GM18873 (cell line): ENCODE data around the gene THRB.

ENCODE experiments used
- ATAC-seq: cut with Tn5 transposase; IDR thresholded peaks from one replicate; pipeline ENCODE4 v1.9.1; 2021; ENCODE audit warnings: mild to moderate bottlenecking, moderate library complexity, moderate number of reproducible peaks; ENCODE audit not compliant: unreplicated experiment, low FRiP score

Gene THRB

DNA sequence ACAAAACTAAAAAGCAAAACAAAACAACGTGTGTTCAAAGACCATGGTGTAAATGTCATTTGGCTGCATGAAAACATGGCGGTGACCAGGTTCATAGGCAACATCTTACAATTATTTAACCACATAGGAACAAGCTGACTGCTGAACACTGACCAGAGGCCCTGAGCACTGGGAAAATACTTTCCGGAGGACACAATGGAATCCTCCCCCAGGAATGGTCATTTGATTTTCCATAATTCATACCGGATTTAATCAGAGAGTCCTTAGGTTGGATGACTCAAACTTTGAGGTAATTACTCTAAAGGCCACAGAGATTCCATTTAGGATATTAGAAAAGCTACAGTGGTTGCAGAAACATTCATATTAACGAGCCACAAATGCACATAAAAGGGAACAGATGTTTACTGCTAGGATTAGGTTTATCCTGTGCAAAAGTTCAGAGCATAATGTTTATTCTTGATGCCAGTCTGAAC lies 294.8 kb downstream of the THRB start:
- ATAC-seq, result no peak

DNA sequence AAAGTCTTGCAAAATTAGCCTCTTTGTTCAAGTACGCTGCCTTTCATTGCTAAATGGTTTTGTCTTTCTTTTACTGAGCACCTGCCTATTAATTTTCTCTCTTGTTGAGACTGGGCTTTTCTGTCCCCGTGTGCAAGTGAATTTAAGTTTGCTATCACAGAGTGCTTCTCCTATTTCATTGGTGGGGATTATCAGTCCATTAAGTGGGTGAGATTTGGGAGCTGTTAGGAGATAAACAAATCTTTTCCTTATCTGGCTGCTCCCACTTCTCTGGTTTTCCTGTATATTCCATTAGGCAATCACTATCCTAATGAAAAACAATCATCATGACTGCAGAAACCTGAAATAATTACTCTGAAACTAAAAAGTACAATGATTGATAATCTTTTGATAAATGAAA lies 295.4 kb downstream of the THRB start:
- ATAC-seq, result no peak

DNA sequence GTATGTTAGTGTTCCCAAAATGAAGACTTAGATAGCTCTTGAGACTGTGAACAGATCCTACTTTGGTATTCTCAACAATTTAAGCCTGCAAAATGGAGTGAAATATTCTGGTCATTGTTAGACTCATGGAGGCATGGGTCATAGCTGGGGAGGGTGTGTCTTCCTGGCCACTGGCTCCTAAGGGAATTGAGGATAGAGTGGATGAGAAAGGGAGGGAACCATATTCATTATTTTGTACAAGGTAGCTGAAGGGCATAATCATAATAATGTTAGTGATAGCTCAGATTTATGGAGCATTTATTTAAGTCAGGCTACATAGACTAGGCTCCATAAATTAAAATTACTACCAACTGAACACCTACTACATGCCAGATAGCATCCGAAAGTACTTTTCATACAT lies 295.9 kb downstream of the THRB start:
- no peak for ATAC-seq

DNA sequence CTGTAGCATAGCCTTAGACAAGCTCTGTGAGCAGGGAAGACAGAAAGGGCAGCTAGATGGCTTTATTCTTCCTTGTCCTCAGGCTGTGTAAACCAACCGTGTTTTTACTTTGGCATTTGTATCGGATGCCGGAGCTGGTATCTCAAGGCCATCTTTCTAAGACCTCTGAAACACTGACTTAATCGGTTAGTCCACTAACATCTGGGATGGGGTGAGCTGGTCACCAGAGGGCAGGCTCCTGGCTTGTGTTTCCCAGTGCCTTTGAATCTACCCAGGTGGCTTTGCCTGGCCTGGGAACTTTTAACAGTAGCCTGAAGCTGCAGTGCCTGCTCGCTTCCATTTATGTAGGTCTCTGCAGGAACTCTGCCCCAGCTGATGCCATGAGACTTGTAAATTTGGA lies 296.8 kb downstream of the THRB start:
- ATAC-seq, result no peak

DNA sequence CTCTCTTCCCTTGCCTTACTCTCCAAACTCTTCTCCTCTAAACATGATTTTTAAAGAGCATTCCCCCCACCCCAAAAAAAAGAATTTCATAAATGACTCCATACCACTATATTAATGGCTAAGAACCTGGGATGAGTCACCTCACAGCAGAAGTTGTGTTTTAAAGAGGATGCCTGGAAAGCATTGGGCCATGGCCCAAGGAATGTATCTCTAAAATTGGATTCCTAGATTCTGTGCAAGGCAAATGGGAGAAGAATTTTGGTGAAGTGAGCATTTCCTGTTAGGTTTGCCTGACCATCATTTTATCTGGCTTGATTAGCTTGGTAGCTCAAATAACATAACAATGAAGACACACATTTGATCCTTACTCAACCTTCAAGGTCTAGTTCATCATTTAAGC lies 298.1 kb downstream of the THRB start:
- no peak for ATAC-seq

DNA sequence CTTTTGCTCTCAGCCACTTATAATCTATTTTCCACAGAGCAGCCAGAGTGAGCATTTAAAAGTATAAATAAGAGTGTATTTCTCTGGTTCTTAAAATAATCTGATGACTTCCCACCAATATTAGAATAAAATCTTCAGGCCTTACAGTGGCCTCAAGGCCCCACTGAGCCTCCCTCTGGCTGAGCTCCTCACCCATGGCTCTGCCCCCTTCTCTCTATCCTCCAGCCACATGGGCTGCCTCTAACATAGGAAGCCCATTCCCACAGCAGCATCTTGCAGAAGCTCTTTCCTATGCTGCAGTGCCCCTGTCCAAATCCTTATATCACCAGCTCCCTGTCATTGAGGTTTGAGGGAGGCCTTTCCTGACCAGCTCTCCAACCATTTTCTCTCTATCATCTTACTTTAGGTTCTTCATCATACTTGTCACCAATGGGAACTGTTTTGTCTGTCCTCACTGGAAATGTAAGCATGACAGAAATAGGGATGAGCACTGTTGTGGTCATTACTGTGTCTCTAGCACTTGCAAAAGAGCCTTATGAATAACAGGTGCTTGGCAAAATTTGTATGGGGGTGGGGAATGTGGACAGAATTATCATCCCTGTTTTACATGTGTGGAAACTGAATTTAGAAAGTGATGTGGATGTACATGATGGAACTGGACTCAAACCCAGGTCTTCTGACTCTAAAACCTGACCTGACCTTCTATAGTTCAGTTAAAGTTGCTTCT lies 299.0 kb downstream of the THRB start:
- no peak for ATAC-seq

DNA sequence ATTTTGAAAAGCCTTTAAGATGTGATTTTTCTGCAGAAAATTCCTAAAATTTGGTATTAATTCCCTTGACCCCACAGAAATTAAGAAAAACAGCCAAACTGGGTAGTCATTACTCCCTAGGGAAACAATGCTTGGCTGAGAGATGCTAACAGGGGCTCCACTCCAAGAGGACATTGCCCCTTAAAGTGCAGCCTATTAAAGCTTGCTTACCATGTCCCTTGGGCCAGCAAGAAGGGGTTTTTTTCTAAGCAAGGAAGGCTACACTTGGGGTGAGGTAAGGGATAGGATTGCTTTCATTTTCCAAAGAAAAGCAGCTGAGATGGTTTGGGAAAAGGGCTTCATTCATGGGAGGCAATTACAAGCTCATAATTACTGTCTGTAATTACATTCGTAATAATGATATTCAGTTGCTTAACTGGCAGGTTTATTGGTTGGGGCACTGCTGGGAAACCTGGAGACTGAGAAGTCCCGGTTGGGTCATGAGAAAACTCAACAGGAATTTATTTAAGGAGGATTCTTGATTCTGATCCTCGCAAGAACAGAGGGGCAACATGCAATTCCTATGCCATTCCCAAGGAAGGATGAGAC lies 302.1 kb downstream of the THRB start:
- ATAC-seq, result no peak

DNA sequence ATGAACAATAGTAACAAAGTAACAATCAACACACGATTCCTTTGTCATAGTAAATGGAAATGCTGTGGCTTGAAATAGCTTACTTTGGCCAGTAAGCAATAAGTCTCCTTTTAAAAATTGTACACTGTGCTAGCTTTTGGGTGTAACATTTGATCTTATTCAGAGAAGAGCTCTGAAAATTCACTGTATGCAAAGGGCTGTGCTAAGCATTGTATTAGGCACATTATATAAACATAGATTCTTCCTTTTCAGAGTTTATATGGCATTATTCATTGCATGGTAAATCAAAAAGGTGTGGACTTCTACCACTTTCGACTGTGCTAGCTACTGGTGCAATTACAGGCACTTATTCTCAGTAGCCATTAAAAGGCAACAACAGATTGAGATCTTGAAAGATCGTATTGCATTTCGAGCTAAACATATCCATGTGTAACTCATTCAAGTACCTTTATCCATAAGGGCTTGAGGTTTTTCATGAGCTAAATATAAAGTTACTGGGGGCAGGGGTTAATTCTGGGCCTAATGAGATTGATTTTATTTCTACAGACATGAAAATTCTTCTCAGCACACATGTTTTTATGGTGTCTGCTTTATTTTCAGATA lies 302.7 kb downstream of the THRB start:
- no peak for ATAC-seq

DNA sequence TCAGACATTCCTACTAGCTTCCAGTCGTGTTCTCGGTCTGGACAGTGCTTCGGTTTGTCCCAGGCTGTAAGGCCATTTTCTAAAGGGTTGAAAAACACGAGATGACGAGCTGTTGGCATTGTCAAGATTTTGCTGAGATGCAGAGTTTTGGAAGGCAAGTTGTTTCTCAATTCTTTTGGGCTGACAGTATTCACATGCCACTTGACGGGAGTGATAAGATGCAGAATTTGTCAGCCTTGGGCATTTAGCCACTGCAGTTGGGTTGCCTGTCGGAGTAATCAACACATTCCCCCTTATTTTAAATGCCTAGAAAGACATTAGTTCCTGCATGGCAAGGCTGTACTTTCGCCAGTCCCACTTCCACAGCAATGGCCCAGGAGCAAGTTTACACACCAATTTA lies 304.4 kb downstream of the THRB start:
- no peak for ATAC-seq

DNA sequence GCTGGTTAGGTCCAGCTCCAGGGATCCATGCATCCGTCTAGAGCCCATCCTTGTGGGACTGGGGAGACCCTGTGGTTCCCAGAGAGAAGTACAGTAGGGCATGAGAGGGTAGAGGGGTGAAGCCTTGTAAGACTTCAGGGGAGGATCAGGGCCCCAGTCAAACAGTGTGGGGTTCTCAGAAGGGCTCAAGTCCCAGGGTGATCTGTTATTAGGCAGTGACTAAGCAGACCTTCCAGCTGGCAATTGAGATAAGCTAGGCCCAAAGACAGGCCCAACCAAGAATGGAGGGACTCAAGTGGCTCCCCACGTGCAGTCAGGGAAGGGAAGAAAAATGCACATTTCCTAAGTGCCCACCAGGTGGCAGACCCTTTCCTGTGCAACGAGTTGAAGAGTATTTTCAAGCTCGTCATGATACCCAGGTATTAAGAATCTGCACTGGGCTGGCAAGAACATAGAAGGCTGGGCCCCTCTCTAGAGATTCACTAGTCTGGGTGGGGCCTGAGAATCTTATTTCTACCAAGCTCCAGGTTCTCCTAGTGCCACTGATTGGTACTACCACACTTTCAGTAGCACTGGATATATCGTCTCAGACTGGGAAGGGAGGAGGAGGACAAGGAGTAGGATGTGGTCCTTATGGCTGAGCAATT lies 308.8 kb downstream of the THRB start:
- no peak for ATAC-seq

DNA sequence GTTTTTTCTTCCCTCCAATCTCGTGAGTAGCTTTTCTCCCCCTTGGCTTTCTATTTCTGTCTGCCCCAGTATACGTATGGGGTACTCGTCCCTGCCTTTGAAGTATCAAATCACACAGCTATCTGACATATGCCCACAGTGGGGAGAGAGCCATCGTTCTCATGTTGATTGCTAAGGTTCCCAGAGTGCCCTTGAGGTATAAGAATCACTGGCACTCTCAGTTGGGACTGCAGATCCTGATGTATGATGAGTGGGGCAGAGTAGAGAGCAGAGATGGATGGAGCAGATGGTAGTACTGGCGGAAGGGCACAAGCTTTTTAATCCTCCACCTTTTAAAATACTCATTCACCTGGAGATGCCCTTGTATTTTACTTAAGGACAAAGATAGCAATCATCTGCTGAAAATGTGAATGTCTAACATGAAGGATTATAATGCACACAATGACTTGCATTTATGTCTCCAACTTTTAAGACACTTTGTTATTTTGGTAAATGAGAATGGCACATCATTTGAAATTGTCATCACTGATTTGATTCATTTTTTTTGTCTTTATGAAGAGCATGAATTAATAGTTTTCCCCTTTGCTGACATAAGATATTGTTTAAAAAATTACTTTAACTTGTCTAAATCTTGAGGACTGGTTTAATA lies 310.0 kb downstream of the THRB start:
- no peak for ATAC-seq

DNA sequence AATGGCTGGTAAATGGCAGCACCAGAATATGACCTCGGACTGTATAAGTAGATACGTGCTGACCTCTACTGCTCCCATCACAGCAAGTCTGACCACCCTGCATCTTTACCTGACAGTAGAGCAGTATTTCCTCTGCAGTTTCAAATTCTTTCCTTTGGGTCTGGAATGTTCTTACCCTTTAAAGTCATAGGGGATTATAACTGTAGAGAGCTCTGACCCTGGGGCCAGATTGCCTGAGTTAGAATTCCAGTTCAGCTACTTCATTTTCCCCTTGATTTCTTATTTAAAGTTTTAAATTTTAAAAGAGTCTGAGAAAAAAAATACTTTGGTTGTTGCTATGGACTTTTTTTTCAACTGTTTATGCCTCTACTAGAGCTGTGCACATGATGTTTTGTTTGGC lies 311.9 kb downstream of the THRB start:
- ATAC-seq, result no peak

DNA sequence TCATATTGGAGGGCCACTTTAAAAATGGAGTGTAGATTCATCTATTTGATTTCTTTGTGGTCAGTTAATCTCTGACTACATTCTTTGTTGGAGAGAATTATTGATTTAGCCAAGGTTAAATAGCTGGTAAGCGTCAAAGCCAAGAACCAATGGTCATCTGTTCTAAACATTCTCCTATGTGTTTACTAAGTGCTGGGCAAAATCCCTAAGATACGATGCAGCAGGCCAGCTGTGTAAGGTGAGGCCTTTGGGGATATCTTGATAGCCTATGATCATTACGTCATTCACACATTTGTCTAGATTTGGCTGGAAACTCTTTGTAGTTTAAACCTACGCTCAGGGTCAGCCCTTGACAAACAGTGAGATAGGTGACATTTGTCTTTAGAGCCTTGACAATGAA lies 313.4 kb downstream of the THRB start:
- no peak for ATAC-seq

DNA sequence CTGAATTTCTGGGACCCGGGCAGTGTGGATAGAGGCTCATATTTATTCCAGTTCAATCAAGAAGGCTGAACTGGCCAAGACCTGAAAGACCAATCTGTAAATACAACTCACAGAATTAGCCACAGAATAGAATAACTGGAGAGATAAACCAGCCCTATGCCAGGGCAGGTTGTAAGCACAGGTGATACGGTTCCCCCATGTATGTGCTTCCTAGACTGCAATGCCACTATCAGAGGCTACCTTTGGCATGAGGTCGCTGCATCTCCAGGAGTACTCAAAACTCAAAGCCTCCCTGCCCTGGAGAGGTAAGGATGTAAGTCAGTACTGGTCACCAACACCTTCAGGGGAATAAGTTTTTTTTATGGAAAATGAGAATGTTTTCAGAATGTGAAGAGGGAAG lies 314.0 kb downstream of the THRB start:
- no peak for ATAC-seq

DNA sequence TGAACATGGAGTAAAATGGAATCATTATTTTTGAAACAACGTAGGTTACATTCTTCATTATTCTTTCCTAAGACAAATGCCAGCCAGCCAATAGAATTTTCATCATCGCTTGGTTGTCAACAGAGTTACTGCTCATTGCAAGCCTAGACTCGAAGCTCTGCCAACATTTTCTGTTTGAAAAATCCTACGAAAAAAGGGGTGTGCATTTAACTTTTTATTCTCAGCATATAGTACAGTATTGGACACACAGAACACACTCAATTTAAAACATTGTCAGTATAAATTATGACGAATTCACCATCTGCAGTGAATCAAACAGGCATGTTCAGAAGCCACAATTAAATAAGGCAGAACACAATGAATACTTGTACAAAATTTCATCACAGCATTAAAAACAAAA lies 317.4 kb downstream of the THRB start:
- ATAC-seq, result no peak

DNA sequence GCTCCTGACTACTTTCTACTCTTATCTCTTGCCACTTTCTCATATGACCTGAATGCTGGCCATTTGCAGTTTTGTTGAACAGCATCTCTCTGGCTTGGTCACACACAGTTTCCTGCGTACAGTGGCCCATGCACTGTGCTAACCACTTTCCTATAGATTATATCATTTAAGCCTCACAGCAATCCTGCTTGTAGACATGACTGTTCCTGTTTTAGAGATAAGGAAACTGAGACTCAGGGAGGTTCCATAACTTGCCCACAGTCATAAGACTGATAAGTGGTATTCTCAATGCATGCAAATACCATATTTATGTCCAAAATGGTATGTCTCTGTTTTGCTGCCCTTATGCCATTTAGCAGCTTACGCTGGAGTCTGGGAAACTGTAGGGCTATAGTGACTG lies 320.0 kb downstream of the THRB start:
- no peak for ATAC-seq

DNA sequence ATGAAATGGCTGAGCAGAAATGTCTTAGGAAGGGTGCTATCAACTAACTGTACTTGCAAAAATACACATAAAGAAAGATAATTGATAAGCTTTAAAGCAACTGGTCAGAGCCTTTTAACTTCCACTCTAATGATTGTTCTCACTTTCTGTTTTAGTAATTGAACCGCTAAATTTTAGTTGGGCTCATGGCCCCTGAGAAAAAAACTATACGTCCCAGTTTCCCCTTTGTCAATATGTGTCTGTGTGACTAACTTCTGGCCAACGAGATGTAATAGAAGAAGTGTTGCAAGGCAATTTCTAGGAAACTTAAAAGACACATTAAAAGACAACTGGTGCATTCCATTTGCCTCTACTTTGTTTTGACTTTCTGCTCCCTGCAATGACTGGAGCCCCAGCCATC lies 325.7 kb downstream of the THRB start:
- no peak for ATAC-seq

DNA sequence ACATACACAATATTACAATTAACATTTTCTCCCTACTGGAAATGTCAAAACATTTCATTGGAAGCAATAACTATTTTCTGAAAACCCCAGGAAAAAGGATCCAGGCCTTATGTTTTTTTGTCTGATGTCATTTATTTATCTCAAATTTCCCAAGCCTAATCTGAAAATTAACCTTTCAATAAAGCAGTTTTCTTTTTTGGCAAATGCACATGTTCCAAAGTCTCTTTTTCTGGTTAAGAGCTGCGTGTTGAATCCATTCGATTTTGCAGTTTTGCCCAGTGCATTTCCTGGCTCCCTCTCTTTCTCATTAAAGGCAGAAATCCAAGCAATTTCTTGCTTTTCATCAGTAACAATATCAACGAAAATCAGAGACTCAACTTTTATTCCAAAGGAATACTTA lies 327.2 kb downstream of the THRB start:
- no peak for ATAC-seq

DNA sequence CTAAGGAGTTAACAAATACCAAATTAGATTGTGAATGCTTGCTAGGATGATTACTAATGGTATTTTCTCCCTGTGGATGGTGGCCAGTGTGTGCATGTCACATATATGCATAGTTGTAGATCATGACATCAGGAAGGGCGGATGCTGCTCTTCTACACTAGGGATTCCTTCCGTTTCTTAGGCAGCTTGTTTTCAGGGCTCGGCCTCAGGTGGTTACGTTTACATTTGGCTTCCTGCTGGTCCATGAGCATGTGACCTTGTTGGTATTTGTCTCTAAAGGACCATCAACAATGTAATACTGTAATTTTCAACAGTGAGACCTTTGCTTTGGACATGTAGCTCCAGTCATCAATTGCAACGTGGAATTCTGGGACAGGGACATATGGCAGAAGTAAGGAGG lies 328.1 kb downstream of the THRB start:
- no peak for ATAC-seq

DNA sequence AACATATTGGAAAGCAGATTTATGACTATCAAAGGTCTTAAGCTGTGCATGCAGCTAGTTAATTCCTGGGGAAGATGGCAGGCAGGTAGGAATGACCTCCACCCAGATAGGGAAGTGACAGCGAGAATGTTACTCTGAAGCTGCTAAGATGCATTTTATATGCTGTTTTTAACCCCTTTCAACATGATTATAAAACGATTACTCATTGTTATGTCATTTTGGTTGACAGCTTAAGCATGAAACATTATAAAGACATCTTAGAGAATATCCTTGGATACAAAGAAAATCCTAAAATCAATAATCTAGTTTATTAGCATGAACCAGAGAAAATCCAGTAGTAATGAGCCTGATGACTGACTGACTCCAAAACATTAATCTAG lies 329.1 kb downstream of the THRB start:
- no peak for ATAC-seq

DNA sequence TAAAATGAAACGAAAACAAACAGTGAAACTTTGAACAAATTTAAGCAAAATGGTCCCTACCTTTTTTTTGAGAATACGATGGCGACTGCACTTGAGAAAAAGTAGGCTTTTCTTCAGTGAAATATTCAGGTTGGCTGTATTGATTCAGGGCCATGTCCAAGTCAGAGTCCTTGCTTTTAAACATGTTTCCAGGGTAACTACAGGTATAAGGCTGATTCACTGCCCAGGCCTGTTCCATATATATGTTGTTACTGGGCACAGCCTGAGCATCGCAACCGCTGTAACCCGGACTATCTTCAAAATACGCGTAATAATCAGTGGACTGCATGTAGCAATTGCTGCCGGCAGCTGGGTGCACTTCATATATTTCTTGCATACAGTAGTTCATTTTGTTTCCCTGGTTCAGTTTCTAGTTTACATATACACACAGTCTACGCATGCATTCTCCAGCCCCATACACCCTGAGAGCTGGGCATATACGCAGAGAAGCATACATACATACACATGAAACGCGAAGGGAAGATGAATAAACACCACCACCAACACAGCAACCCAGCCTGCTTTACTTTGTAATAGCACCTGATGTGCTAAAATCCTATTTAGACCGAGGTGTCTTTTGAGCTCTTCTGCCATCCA lies 329.6 kb downstream of the THRB start:
- no peak for ATAC-seq
